GM10248 (cell line): ENCODE data around the gene GMNC.

Experiments
- CTCF ChIA-PET: fragments of 300-600 bp; sonication (Branson Sonifier 250); formaldehyde crosslinking; extraction: SDS; loops from one replicate; lab custom pipeline; 2021; ENCODE audit warnings: antibody characterized with exemption; lab: Yijun Ruan, JAX
- POLR2A ChIA-PET: fragments of 350-650 bp; sonication (Branson Sonifier 250); formaldehyde crosslinking; extraction: SDS; loops from one replicate; lab custom pipeline; 2020; ENCODE audit warnings: antibody characterized with exemption; lab: Yijun Ruan, JAX
- DNase-seq: peaks from one replicate; pipeline ENCODE4 v3.0.0; 2012; ENCODE audit errors: extremely low spot score
- TF ChIP-seq, protein P1 (sequence below): IDR thresholded peaks from 2 replicates; pipeline ENCODE4 v1.5.1; 2012; ENCODE audit warnings: mild to moderate bottlenecking, low read depth; ENCODE audit errors: extremely low read depth, missing control alignments, control extremely low read depth

Gene GMNC, protein sequence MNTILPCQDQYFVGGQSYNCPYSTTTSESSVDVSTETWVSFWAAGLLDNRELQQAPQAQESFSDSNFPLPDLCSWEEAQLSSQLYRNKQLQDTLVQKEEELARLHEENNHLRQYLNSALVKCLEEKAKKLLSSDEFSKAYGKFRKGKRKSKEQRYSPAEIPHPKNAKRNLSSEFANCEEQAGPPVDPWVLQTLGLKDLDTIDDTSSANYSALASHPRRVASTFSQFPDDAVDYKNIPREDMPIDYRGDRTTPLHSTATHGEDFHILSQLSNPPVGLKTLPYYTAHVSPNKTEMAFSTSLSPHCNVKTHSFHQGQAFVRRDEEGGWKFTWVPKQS

DNA sequence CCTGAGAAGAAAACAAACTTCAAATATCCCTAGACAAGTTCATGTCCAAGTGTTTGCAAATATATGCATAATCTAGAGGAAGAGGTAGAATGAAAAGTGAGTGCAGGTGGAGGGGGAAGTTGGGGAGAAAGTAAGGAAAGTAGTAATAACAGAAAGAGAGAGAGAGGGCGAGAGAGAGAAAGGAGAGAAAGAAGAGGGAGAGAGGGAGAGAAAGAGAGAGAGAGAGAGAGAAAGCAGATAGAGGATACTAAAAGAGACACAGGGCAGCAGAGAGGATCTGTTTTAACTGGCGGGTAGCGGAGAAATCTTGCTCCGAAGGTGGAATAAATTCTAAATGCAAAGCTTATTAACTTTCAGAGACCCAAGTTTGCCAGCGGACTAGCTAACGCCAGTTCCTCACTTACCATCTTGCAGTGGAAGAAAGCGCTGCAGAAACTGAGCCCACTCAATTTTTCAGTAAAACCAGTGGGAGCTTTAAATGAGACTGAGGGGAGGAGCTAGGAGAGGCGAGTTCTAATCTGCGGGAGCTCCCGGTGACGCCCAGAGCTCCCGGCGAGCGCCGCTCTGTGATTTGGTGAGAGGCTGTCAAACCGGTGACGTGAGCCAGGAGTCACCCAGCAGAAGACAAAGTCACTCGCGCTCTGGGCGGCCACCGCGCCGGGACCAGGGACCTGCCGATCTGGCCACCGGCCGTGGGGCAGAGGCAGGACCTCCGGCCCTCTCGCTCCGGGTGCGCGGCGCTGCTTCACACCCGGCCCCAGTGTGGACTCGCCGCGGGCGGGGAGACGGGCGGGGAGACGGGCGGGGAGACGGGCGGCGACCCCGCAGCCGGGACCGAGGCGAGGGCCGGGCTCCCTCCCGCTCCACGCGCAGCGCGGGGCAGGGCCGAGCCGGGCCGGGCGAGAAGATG lies at the start of gene GMNC:
GMNC (minus strand) TSS at position 486 of the 910 bp plus-strand sequence; CDS start at position 407, 79 bp downstream.
- ChIA-PET CTCF (interaction anchor here (1.1 kb wide), 1 partner anchor 25 kb away, joined by 3 read pairs; no protein-coding TSS in a partner anchor), POLR2A (interaction anchor here (0.6 kb wide), 1 partner anchor 420 kb away, joined by 3 read pairs; no protein-coding TSS in a partner anchor)
- DNase-seq = peak; percentile 47
- TF ChIP-seq, protein P1, sequence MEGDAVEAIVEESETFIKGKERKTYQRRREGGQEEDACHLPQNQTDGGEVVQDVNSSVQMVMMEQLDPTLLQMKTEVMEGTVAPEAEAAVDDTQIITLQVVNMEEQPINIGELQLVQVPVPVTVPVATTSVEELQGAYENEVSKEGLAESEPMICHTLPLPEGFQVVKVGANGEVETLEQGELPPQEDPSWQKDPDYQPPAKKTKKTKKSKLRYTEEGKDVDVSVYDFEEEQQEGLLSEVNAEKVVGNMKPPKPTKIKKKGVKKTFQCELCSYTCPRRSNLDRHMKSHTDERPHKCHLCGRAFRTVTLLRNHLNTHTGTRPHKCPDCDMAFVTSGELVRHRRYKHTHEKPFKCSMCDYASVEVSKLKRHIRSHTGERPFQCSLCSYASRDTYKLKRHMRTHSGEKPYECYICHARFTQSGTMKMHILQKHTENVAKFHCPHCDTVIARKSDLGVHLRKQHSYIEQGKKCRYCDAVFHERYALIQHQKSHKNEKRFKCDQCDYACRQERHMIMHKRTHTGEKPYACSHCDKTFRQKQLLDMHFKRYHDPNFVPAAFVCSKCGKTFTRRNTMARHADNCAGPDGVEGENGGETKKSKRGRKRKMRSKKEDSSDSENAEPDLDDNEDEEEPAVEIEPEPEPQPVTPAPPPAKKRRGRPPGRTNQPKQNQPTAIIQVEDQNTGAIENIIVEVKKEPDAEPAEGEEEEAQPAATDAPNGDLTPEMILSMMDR = no peak

DNA sequence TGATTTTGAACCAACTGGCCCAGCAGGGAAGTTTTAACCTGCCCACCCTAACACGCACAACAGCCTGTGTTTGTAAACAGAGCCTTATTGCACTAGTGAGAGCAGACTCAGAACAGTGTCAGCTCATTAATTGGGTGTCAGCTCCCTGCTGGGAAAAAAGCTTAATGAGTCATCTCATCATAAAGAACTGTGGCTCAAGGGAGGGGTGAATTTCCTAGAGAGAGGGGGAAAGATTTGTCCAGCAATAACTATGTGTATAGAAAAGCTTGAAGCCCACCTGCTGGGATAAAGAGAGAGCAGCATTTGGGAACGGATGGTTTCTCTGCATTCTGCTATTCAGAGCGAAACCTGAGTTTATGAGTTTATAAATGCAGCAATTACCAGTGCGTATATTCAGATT lies 48.9 kb upstream of the GMNC start:
- ChIA-PET POLR2A (no interaction called here), CTCF (interaction anchor here (1.4 kb wide), 1 partner anchor 27 kb away, joined by 4 read pairs; no protein-coding TSS in a partner anchor)
- no peak for DNase-seq
- TF ChIP-seq, protein P1 = no peak

DNA sequence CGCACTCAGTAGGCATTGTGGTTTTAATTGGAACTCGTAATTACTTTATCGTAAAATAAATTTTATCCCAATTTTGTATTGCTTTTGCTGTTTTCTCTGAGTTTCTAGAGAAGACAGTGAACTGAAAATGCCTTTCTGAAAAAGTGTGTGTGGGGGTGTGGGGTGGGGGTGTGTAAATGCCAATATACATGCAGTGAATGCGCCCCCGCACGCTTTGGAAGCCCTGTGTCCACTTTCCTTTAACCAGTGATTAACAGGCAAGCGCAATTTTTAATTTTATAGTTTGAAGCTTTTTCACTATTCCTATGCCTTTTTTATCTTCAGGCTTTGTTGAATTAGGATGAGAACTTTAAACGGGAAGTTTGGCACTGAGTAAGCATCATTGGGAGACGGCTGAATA lies 47.4 kb upstream of the GMNC start:
- DNase-seq = no peak
- TF ChIP-seq, protein P1 = no peak
- CTCF ChIA-PET = no interaction called here
- POLR2A ChIA-PET = no interaction called here

DNA sequence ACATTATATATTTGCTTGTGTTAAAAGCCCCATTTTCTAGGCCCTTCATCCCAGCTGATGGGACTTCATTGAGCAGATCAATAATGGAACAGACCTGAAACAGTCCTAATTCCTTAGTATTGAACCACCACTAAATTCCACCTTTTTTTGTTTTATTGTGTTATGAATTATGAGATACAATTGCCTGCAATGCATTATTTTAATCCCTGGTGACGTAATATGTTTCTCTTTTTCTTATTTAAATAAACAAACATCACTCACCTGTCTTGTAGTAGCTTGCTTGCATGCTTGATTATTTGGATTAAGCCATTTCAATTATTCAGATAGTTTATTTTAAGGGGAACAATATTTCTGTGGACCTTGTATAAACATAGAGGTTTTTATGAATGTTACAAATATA lies 40.7 kb upstream of the GMNC start:
- CTCF ChIA-PET = no interaction called here

DNA sequence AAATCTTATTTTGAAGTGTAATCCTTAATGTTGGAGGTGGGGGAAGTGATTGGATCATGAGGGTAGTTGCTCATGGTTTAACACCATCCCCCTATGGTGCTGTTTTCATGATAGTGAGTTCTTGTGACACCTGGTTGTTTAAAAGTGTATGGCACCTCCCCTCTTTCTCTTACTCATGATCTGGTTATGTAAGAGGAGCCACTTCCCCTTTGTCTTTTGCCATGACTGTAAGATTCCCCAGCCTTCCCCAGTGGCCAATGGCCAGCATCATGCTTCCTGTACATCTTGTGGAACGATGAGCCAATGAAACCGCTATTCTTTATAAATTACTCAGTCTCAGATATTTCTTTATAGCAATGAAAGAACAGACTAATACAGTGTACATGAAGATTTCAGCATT lies 39.8 kb upstream of the GMNC start:
- ChIA-PET POLR2A (no interaction called here), CTCF (no interaction called here)
- DNase-seq = no peak
- TF ChIP-seq, protein P1 = no peak

More for the DNA sequence above, 40.7 kb upstream of the GMNC start:
- DNase-seq = no peak
- POLR2A ChIA-PET = no interaction called here
- TF ChIP-seq, protein P1 = no peak

DNA sequence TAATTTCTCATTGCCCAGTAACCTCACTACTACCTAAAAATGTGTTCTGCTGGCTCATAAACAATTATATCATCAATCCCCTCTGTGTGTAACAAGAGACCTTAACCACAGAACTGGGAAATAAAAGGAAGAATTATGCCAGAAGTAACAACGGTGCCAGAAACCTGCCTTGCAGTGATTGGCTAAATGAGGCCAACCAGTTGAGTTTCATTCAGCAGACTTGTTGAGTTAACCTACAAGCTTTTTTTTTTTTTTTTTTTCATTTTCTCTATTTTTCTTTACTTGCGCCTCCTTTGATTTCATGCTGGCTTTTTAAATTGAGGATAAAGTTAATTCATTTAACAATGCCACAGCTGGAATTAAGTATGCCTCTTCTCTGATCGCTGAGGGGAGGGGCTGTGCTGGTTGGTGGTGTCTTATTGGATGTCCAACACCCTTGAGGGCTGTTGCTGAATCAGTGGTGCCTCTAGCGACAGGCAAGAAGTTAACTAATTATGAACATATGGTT lies 30.0 kb upstream of the GMNC start:
- TF ChIP-seq, protein P1 = no peak
- POLR2A ChIA-PET = no interaction called here
- DNase-seq = no peak
- CTCF ChIA-PET = interaction anchor here (1.8 to 2.2 kb wide), 2 partner anchors 8 to 10 kb away, joined by 7 to 8 read pairs; no protein-coding TSS in a partner anchor
